ENCODE data around the gene ARSA.

DNA sequence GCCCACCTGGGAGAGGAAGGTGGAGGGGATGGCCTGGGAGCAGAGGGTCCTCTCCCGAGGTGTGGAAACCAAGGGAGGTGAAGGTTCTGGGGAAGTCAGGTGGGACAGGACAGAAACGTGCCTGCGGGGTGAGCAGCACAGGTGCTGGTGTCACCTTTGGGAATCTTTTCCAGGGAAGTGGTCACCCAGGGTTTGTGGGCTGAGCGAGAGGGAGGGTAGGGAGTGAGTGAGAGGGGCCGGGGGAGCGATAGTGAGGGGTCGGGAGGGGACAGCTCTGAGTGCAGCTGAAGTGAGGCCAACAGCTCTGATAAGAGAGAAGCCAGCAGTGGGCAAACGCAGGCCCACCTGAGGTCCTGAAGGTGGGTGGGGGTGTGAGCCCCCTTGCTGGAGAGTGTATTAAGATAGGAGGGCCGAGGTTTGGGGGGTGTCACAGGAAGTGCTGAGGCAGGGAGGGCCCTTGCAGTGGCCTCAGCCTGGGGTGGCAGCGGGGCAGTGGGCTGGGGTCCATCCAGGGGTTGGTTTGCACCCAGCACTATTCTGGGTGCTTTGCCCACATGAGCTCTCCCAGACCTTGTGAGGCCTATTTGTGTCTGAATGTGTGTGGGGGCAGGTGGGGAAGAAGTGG, 43.1 kb upstream of the ARSA start:
- no peak for TF ChIP-seq CTCF (tag by site-specific recombination; IDR thresholded peaks at IDR 0.05)
- TF ChIP-seq, protein P1, sequence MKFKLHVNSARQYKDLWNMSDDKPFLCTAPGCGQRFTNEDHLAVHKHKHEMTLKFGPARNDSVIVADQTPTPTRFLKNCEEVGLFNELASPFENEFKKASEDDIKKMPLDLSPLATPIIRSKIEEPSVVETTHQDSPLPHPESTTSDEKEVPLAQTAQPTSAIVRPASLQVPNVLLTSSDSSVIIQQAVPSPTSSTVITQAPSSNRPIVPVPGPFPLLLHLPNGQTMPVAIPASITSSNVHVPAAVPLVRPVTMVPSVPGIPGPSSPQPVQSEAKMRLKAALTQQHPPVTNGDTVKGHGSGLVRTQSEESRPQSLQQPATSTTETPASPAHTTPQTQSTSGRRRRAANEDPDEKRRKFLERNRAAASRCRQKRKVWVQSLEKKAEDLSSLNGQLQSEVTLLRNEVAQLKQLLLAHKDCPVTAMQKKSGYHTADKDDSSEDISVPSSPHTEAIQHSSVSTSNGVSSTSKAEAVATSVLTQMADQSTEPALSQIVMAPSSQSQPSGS (tag by site-specific recombination; IDR thresholded peaks at IDR 0.05; ENCODE audit: low read depth), result no peak
- no peak for TF ChIP-seq YY1 (tag by site-specific recombination; IDR thresholded peaks at IDR 0.05)
- no peak for TF ChIP-seq ZNF280D (tag by site-specific recombination; IDR thresholded peaks at IDR 0.05)
- no peak for TF ChIP-seq ZNF274 (IDR thresholded peaks at IDR 0.05; ENCODE audit: low read length)
- no peak for TF ChIP-seq ZNF274 (tag by site-specific recombination; IDR thresholded peaks at IDR 0.05; ENCODE audit: borderline replicate concordance)
- TF ChIP-seq ZNF416 (tag by site-specific recombination; IDR thresholded peaks at IDR 0.05), result no peak
- no peak for TF ChIP-seq ELK4 (IDR thresholded peaks at IDR 0.05; ENCODE audit: borderline replicate concordance, low read depth, low read length)
- TF ChIP-seq ZNF140 (tag by site-specific recombination; IDR thresholded peaks at IDR 0.05), result no peak
- TF ChIP-seq ZNF211 (tag by site-specific recombination; IDR thresholded peaks at IDR 0.05; ENCODE audit: low read depth), result no peak
- TF ChIP-seq ZNF174 (tag by site-specific recombination; IDR thresholded peaks at IDR 0.05), result no peak
